ENCODE results near the gene UCP3.

- no peak for TF ChIP-seq TOX (CRISPR knock-in tag; IDR thresholded peaks at IDR 0.05; ENCODE audit: borderline replicate concordance)
- TF ChIP-seq ARNTL (CRISPR knock-in tag; IDR thresholded peaks at IDR 0.05; ENCODE audit: borderline replicate concordance, low read depth): no peak
- no peak for TF ChIP-seq CSDC2 (CRISPR knock-in tag; IDR thresholded peaks at IDR 0.05)
- TF ChIP-seq PPARA (CRISPR knock-in tag; IDR thresholded peaks at IDR 0.05; ENCODE audit: borderline replicate concordance): no peak
- TF ChIP-seq RARB (CRISPR knock-in tag; IDR thresholded peaks at IDR 0.05): no peak
- no peak for TF ChIP-seq ZFP3 (CRISPR knock-in tag; IDR thresholded peaks at IDR 0.05)
- no peak for TF ChIP-seq TSHZ2 (CRISPR knock-in tag; IDR thresholded peaks at IDR 0.05)
- no peak for TF ChIP-seq ZNF565 (CRISPR knock-in tag; conservative IDR thresholded peaks at IDR 0.05; ENCODE audit: low read depth)
- no peak for TF ChIP-seq BACH2 (CRISPR knock-in tag; IDR thresholded peaks at IDR 0.05; ENCODE audit: borderline replicate concordance)
- no peak for TF ChIP-seq PATZ1 (CRISPR knock-in tag; IDR thresholded peaks at IDR 0.05; ENCODE audit: borderline replicate concordance)
- no peak for TF ChIP-seq CREB5 (CRISPR knock-in tag; IDR thresholded peaks at IDR 0.05; ENCODE audit: low read depth)
- no peak for TF ChIP-seq ZNF70 (CRISPR knock-in tag; IDR thresholded peaks at IDR 0.05)
- TF ChIP-seq ISL1 (CRISPR knock-in tag; IDR thresholded peaks at IDR 0.05): no peak
- no peak for TF ChIP-seq SNAI2 (CRISPR knock-in tag; IDR thresholded peaks at IDR 0.05)
Observed at GRCh38 chr11:74055938-74056337, 47.1 kb upstream of the UCP3 start.

Data from SK-N-SH treated with all-trans-retinoic acid at 6 μM for 48 hours (cell line).